D341Med (cell line): ENCODE measurements around the gene EFNA5.
A peak's percentile ranks its signal among the peaks of the same experiment; 100 is the strongest.

Experiments
- DNase-seq: peaks from one replicate; pipeline ENCODE4 v3.0.0; 2012; ENCODE audit warnings: low spot score

The EFNA5 gene

DNA sequence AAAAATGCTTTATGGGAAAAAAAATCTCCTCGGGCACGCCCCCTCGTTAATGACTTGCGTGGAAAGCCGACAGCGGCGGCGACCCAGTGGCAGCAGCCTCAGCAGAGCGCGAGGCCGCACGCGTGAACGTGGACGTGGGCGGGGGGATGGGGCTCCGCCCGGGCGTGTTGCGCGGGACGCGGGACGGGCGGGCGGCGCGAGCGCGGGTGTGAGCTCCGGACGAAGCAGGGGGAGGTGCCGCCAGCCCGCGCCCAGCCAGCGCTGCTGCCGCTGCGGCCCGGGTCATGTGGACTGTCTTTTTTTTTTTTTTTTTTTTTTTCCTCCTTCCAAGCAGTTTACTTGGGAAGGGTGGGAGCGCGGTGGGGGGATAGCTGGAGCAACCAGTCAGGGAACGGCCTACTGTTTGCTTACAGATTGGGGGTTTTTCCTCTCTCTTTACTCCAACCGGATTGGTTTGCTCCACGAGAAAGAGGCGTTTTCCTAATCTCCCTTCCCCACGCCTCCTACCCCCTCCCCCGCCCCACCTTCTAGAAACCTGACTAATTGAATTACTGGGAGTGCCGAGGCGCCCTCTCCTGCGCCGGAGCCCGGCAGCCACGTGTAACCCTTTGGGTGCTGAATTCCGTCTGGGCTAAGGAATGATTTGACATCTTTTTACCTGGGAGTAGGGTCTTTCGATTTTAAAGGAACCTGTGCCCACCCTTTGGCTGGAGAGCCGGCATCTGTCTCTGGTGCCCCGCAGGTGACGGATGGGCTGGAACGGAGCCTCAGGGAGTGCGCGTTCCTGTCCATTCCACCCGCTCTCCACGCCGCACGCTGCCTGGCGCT is 1.7 kb upstream of the EFNA5 start:
- DNase-seq, result peak; percentile 87

DNA sequence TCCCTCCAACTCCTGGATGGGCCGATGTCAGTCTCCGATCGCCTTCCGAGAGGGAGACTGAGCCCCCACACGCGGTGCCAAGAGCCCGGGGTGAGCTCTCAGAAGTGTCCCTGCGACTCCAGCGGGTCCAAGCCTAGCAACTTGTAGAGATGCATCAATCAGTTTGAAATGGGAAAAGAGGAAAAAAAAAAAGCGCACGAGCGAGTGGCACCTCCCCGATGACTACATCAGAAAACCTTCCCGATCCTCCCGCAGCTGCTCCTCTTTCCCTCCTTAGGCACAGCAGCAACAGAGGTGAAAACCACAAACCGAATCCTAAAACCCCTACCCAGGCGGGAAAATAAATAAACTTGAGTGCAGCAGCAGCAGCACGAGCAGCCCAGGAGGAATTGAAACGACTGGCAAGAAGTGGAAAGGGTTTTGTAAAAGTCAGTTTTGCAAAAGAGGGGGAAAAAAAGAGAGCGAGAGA is 1.0 kb upstream of the EFNA5 start:
- DNase-seq, result no peak

- peak; percentile 74 for DNase-seq
Measured at GRCh38 chr5:107670087-107670931, 428 bp downstream of the EFNA5 start.

GRCh38 chr5:107669096-107670031 is 1.4 kb downstream of the EFNA5 start:
- DNase-seq, result peak; percentile 30

- DNase-seq, result no peak
Measured at GRCh38 chr5:107668154-107669095, 2.3 kb downstream of the EFNA5 start.

DNA sequence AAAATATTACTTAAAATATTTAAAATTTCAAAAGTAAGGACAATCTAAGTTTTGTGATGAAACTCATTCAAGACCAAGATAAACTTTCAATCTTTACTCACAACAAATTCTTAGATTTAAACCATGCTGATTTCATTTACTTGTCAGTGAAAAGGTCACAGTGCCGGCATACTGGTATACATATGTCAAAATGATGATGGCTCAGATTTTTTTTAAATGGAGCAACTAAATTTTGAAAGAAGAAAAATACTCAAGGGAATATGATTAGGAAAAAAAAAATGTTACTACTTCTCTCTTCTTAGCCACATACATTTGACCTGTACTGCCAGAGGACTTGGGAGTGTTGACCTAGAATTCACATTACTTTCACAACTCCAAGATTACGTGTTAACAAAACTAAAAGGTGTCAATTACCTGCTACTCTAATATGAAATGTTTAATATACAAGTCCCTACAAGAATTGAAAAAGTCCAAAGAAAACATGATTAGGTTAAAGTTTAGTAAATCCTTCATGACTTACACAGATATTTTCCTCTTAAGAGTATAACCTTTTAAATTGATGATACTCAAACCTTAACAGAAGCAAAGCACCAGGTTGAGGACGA is 4.6 kb downstream of the EFNA5 start:
- DNase-seq, result no peak

DNA sequence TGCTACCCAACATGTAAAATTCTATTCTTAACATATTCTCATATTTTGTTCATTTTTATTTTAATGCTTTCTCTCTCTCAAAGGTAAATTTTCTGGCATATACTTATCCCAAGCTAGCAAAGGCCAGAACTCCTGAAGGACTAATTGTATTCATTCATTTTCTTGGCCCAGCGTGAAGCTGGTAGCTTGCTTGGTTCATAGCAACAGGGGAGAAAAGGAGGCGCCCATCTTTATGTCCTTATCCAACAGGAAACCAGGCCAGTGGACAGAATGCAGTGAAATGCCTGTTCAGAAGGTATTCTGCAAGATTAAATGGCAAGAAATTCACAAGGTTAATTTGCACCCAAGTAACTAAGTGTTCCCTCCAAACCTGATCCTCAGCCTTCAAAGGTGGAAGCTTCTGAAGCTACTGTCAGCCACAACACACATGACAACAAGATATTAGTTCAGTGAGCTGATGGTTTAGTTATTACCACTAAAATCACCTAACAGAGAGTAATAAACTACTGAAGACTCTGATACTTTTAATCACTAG is 5.6 kb downstream of the EFNA5 start:
- no peak for DNase-seq

DNA sequence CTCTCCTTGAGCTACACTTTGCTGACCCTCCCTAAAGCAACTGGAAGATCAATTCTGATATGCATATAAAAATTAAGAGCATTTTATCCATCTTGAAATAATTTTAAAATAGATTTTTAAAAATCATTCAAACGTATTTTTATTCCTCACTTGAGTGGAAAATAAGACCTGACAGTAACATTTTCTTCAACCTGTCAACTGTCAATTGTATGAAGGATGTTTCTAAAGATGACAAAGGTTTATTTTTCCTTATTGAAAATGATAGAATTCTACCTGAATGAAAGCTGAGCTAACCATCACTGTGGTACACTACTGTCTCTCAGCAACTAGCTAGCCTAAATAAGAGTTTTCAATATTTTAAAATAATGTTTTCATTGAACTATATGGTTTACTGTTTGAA is 7.0 kb downstream of the EFNA5 start:
- no peak for DNase-seq

DNA sequence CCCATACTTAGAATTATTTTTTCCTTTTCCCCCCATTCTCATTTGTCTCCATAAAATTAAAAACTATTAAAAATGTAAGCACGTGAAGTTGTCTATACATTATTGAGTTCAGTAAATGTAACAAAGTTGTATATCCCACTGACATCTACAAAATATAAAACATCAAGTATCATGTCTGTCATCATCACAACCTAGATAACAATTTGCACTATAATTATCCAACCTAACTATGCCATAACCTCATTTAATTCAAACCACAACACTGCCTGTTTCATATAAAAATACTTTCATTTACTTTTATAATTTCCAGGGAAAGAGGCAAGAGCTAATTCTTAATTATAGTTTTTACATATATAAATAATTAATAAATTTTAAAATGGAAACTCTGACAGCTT is 9.1 kb downstream of the EFNA5 start:
- DNase-seq, result no peak

- DNase-seq, result no peak
Measured at GRCh38 chr5:107661038-107661649, 9.6 kb downstream of the EFNA5 start.

- no peak for DNase-seq
Measured at GRCh38 chr5:107658528-107658927, 12.2 kb downstream of the EFNA5 start.

GRCh38 chr5:107655831-107656230 is 14.9 kb downstream of the EFNA5 start:
- no peak for DNase-seq

DNA sequence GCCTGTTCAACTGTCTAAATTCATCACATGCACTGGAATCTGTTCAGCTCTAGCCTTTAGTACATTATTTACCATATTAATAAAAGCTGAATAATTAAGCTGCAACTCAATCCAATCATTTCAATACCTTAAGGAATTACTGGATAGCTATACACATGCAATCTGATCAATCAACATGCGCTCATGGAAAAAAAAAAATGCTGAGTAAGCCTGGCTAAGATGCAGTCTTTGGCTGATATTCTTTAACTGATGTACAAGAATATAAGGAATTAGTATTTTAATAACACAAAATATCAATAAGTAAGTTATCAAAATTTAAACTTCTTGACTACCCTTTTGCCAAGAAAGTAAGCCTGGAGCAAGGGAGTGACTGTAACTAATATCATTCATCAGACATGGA is 15.9 kb downstream of the EFNA5 start:
- DNase-seq, result no peak

- no peak for DNase-seq
Measured at GRCh38 chr5:107653685-107654084, 17.1 kb downstream of the EFNA5 start.

DNA sequence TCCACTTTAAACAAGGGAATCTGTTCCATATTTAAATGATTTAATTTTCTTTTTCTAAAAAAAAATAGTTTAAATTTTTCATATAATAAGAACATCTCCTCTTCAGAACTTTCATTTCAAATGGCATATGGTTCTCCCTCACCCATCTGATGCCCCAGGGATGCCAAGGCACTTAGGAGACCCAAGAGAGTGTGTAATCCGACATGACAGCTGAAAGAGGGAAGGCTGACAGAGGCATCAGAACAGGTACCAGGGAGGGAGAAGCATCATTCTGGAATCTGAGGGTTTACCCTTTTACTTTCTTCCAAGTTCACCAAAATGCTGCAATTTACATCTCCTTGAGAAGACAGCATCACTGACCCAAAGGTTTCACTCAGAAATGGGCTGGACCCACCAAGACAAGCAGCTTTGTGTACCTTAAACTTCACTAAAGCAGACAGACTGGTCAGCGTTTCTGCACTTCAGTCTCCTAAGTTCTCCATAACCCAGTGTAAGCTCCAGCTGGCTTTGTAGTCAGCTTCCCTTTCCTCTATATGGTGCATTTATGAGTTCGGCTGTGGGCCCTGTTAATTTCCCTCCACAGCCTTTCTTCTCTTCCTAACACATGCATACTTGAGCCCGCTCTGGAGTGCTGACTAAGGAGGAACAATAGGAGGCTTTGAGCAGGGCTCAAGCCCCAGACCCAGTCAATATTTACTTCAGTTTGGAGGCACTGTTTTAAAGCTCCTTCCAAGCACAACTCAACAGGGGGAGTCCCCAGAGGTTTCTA is 17.7 kb downstream of the EFNA5 start:
- no peak for DNase-seq

DNA sequence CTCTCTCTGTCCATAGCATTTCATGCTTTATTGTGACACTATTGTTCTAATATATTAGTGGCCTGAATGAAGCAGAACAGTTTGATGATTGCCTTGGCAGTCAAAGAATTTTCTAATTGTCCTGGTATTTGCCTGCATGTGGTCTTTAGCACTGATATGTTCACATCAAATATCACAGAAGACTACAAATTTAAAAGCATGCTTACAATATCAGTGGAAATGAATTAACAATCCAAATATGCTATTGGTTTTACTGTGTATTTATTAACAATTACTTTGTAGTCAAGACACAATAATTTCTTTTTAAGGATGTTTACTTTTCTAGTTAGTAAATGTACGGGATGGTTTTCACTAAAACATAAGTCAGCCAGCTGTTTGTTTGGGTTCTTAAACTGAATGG is 18.3 kb downstream of the EFNA5 start:
- no peak for DNase-seq

DNA sequence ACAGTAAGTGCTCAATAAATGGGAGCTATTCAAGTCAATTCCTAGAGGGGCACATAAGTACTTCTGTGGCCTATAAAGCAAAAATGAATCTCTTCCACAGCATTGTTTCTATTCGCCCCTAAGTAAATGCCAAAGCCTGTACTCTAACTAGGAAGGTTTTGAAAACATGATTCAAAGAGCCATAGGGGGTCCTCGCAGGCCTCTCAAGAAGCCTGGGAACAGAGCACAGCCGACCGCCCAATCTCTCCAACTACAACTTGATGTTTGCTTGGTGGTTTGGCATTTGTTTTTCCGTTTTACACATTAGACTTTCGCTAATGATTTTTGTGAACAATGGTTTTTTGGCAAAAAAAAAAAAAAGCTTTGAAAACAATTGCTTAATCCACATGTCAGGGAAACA is 19.4 kb downstream of the EFNA5 start:
- no peak for DNase-seq

DNA sequence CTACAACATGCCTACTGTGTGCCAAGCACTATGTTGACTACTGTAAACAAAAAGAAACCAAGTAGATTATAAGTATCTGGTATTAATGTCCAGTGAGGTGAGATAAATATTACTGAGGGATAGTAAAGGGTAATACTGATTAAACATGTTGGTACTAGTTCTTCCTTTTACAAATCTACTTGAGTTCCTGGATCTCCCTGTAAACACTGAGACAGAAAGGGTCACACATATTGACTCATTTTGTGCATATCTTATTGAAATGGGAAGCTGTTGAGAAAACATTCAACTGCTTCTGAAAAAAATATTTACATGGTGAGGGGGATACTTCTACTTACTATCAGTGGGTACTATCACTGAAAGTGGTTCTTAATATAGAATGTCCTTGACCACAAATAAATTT is 24.3 kb downstream of the EFNA5 start:
- DNase-seq, result no peak

DNA sequence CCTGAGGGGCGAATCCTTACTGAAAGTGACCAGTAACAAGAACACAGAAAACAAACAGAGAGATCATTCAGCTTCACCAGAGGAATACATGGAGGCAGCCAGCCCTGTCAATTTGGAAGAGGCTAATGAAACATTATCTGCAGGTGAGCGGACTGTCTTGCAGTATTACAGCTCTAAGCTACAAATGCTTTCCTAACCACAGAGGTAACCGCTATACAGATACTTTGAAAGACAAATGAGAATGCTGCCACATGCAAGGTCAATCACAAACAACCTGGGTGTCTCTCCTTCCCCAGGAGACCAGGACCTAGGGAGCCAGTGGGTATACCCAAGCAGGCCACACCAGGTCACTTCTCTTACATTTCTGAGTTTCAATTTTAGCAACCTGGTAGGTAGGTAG is 30.2 kb downstream of the EFNA5 start:
- DNase-seq, result no peak
